Neural progenitor cell (in vitro differentiated cells): ENCODE measurements around the gene RIC1. TPM values are rescaled to one million over a fixed set of nuclear protein-coding genes. Genes with fewer than 3 reads are reported as not detected.

Experiments
- DNase-seq: peaks from one replicate; pipeline ENCODE4 v3.0.0-alpha.2; 2016; ENCODE audit warnings: low spot score
- H2AFZ ChIP-seq: fragments of 200-600 bp; sonication (generic); replicated peaks from 2 replicates; pipeline ENCODE4 v1.6.1; 2016; ENCODE audit warnings: antibody characterized with exemption
- H3F3A ChIP-seq: fragments of 200-600 bp; sonication (generic); 2 replicates; pipeline ENCODE4 v1.6.1; 2016; ENCODE audit warnings: antibody characterized with exemption, low read depth
- H3K27ac ChIP-seq: fragments of 200-600 bp; sonication (generic); 2 replicates; pipeline ENCODE4 v1.5.1; 2016; ENCODE audit warnings: mild to moderate bottlenecking
- H3K27me3 ChIP-seq: fragments of 200-600 bp; sonication (generic); 2 replicates; pipeline ENCODE4 v1.6.1; 2016; ENCODE audit warnings: mild to moderate bottlenecking, moderate library complexity
- H3K36me3 ChIP-seq: fragments of 200-600 bp; sonication (generic); 2 replicates; pipeline ENCODE4 v1.5.1; 2016
- H3K4me1 ChIP-seq: fragments of 200-600 bp; sonication (generic); 2 replicates; pipeline ENCODE4 v1.6.1; 2016; ENCODE audit warnings: mixed run types
- H3K4me2 ChIP-seq: fragments of 200-600 bp; sonication (generic); 2 replicates; pipeline ENCODE4 v1.6.1; 2016
- H3K4me3 ChIP-seq: fragments of 200-600 bp; sonication (generic); 2 replicates; pipeline ENCODE4 v1.5.1; 2016
- H3K79me2 ChIP-seq: fragments of 200-600 bp; sonication (generic); 2 replicates; pipeline ENCODE4 v1.6.1; 2016; ENCODE audit warnings: low read depth
- H3K9ac ChIP-seq: fragments of 200-600 bp; sonication (generic); 2 replicates; pipeline ENCODE4 v1.6.1; 2016
- H3K9me3 ChIP-seq: fragments of 200-600 bp; sonication (generic); 2 replicates; pipeline ENCODE4 v1.5.1; 2016; ENCODE audit warnings: low read depth
- H4K20me1 ChIP-seq: fragments of 200-600 bp; sonication (generic); 2 replicates; pipeline ENCODE4 v1.6.1; 2016; ENCODE audit warnings: low read depth
- H3K27ac Mint-ChIP-seq: 3 replicates; pipeline ENCODE4 v1.8.0; 2021; ENCODE audit warnings: mixed read lengths
- H3K27me3 Mint-ChIP-seq: 2 replicates; pipeline ENCODE4 v1.8.0; 2022; ENCODE audit warnings: low read depth, mild to moderate bottlenecking, inconsistent platforms, moderate library complexity, mixed read lengths; ENCODE audit not compliant: insufficient read depth
- H3K36me3 Mint-ChIP-seq: 3 replicates; pipeline ENCODE4 v1.8.0; 2021; ENCODE audit warnings: mixed read lengths
- H3K4me1 Mint-ChIP-seq: 3 replicates; pipeline ENCODE4 v1.8.0; 2021; ENCODE audit warnings: mixed read lengths
- H3K4me3 Mint-ChIP-seq: 3 replicates; pipeline ENCODE4 v1.8.0; 2021; ENCODE audit warnings: mild to moderate bottlenecking, moderate library complexity, mixed read lengths
- H3K9me3 Mint-ChIP-seq: 3 replicates; pipeline ENCODE4 v1.8.0; 2020; ENCODE audit warnings: mixed read lengths
- CTCF ChIP-seq: fragments of 200-600 bp; sonication (generic); IDR thresholded peaks from 2 replicates; pipeline ENCODE4 v1.5.1; 2017; ENCODE audit warnings: antibody characterized with exemption, mild to moderate bottlenecking
- EZH2 ChIP-seq: fragments of 200-600 bp; sonication (generic); IDR thresholded peaks from 2 replicates; pipeline ENCODE4 v1.6.1; 2017; ENCODE audit warnings: antibody characterized with exemption, mild to moderate bottlenecking, moderate library complexity
- EZH2phosphoT487 ChIP-seq: fragments of 200-600 bp; sonication (generic); IDR thresholded peaks from 2 replicates; pipeline ENCODE4 v1.6.1; 2017; ENCODE audit warnings: antibody characterized with exemption
- total RNA-seq: library from RNA; depleted of rRNA; stranded (reverse); fragments of >200 nt; gene quantifications from 2 replicates; pipeline ENCODE4 v1.2.3, GENCODE V29; 2015; ENCODE audit warnings: low replicate concordance

RIC1 gene
- total RNA-seq, 1 donor from 2014 or later: 31.9 TPM

GRCh38 chr9:5646116-5646515 lies 17.2 kb downstream of the RIC1 start:
- H3K4me1 ChIP-seq: no peaks in the 10 kb centered on the region
- no peak overlapping the region for H3K4me2 ChIP-seq
- no peaks in the 10 kb centered on the region for H3K36me3 ChIP-seq
- no peak overlapping the region for H3K4me3 ChIP-seq
- no peaks in the 10 kb centered on the region for H3K27me3 ChIP-seq
- no peaks in the 10 kb centered on the region for H3K4me1 Mint-ChIP-seq
- H3F3A ChIP-seq: no peaks in the 10 kb centered on the region
- peaks cover 100% of the 10 kb centered on the region for H3K79me2 ChIP-seq
- H3K9ac ChIP-seq: no peak overlapping the region
- no peaks in the 10 kb centered on the region for H4K20me1 ChIP-seq
- peaks cover 54% of the 10 kb centered on the region for H3K9me3 Mint-ChIP-seq
- H3K27ac Mint-ChIP-seq: no peak overlapping the region
- H3K9me3 ChIP-seq: no peaks in the 10 kb centered on the region
- no peak overlapping the region for H3K4me3 Mint-ChIP-seq
- H3K27ac ChIP-seq: no peak overlapping the region
- no peak overlapping the region for H2AFZ ChIP-seq
- TF ChIP-seq CTCF (no peak), EZH2phosphoT487 (no peak), EZH2 (no peak)
- H3K36me3 Mint-ChIP-seq: peaks cover 34% of the 10 kb centered on the region
- H3K27me3 Mint-ChIP-seq: peaks cover 7% of the 10 kb centered on the region
- no peak for DNase-seq

GRCh38 chr9:5650356-5651105 lies 21.6 kb downstream of the RIC1 start:
- DNase-seq: no peak
- H3K27me3 ChIP-seq: no peaks in the 10 kb centered on the region
- H3K4me3 ChIP-seq: no peak overlapping the region
- no peak overlapping the region for H3K9ac ChIP-seq
- H3K4me1 ChIP-seq: no peaks in the 10 kb centered on the region
- H3K36me3 ChIP-seq: no peaks in the 10 kb centered on the region
- peaks cover 32% of the 10 kb centered on the region for H3K36me3 Mint-ChIP-seq
- H3K27me3 Mint-ChIP-seq: peaks cover 5% of the 10 kb centered on the region
- H3K4me1 Mint-ChIP-seq: no peaks in the 10 kb centered on the region
- H3K27ac ChIP-seq: no peak overlapping the region
- no peak overlapping the region for H2AFZ ChIP-seq
- peaks cover 100% of the 10 kb centered on the region for H3K79me2 ChIP-seq
- H3K9me3 ChIP-seq: peaks cover 8% of the 10 kb centered on the region
- no peak overlapping the region for H3K27ac Mint-ChIP-seq
- TF ChIP-seq EZH2: no peak
- no peak for TF ChIP-seq EZH2phosphoT487
- no peak for TF ChIP-seq CTCF
- H3F3A ChIP-seq: no peaks in the 10 kb centered on the region
- peaks cover 74% of the 10 kb centered on the region for H3K9me3 Mint-ChIP-seq
- no peak overlapping the region for H3K4me2 ChIP-seq
- H3K4me3 Mint-ChIP-seq: no peak overlapping the region
- H4K20me1 ChIP-seq: no peaks in the 10 kb centered on the region

GRCh38 chr9:5651246-5651645 lies 22.3 kb downstream of the RIC1 start:
- peaks cover 71% of the 10 kb centered on the region for H3K9me3 Mint-ChIP-seq
- Histone ChIP-seq H3K9me3 (peaks cover 8% of the 10 kb centered on the region), H3K4me1 (no peaks in the 10 kb centered on the region)

More at GRCh38 chr9:5651246-5651645, 22.3 kb downstream of the RIC1 start:
- H3K27ac ChIP-seq: no peak overlapping the region
- no peaks in the 10 kb centered on the region for H3F3A ChIP-seq
- no peaks in the 10 kb centered on the region for H4K20me1 ChIP-seq
- Mint-ChIP-seq H3K36me3 (peaks cover 31% of the 10 kb centered on the region), H3K4me3 (no peak overlapping the region), H3K27ac (no peak overlapping the region), H3K27me3 (peaks cover 5% of the 10 kb centered on the region), H3K4me1 (no peaks in the 10 kb centered on the region)
- no peaks in the 10 kb centered on the region for H3K27me3 ChIP-seq
- no peak for DNase-seq
- no peaks in the 10 kb centered on the region for H3K36me3 ChIP-seq
- H3K79me2 ChIP-seq: peaks cover 95% of the 10 kb centered on the region
- no peak overlapping the region for H3K9ac ChIP-seq
- TF ChIP-seq EZH2: no peak
- no peak for TF ChIP-seq CTCF
- TF ChIP-seq EZH2phosphoT487: no peak
- no peak overlapping the region for H3K4me3 ChIP-seq
- H3K4me2 ChIP-seq: no peak overlapping the region
- H2AFZ ChIP-seq: no peak overlapping the region
